Thyroid gland (tissue), 4 donors: ENCODE measurements around the gene CDH23. TPM values are rescaled to one million over a fixed set of nuclear protein-coding genes. Genes with fewer than 3 reads are reported as not detected.

Experiments
- DNase-seq, 2 donors: peaks; one replicate each; pipeline ENCODE4 v3.0.0-alpha.2; 2019
- H3K27ac ChIP-seq, 3 donors: fragments of 200-600 bp; sonication (generic); 1 replicate in 2 of 3; 2 replicates in 1 of 3; pipeline ENCODE4 v1.5.1; 2016 to 2019; ENCODE audit warnings: mild to moderate bottlenecking in 1 of 3, moderate library complexity in 1 of 3
- H3K27me3 ChIP-seq: fragments of 200-600 bp; sonication (generic); one replicate; pipeline ENCODE4 v1.5.1; 2019
- H3K36me3 ChIP-seq, 2 donors: fragments of 200-600 bp; sonication (generic); one replicate each; pipeline ENCODE4 v1.5.1; 2016 to 2019
- H3K4me1 ChIP-seq, 2 donors: fragments of 200-600 bp; sonication (generic); one replicate each; pipeline ENCODE4 v1.5.1; 2017 to 2019
- H3K4me3 ChIP-seq, 3 donors: fragments of 200-600 bp; sonication (generic); replicated peaks in 1 of 3; 1 replicate in 2 of 3; 2 replicates in 1 of 3; pipeline ENCODE4 v1.5.1; 2016; ENCODE audit warnings: mild to moderate bottlenecking in 1 of 3
- H3K9me3 ChIP-seq: fragments of 200-600 bp; sonication (generic); one replicate; pipeline ENCODE4 v1.5.1; 2017
- POLR2A ChIP-seq, 2 donors: fragments of 450-650 bp; IDR thresholded peaks; one replicate each; pipeline ENCODE4 v1.6.1; 2017; ENCODE audit warnings: antibody characterized with exemption in 2 of 2, mild to moderate bottlenecking in 2 of 2, moderate library complexity in 1 of 2
- WGBS, 2 donors: methylation state at CpG; one replicate each; pipeline ENCODE4 v1.1.5; 2017; 5-methylcytosine and 5-hydroxymethylcytosine counted together
- intact Hi-C: fragments of 100-400 bp; cut with DNase I; formaldehyde crosslinking; loops from one replicate; pipeline ENCODE4 v1.15.1; 2023
- total RNA-seq, 4 donors: library from RNA; depleted of rRNA; stranded (reverse); fragments of >200 nt; gene quantifications; one replicate each; pipeline ENCODE4 v1.2.3, GENCODE V29; 2016
- TF ChIP-seq, protein P1 (sequence below), 6 experiments: fragments of 200-600 bp in 3 of 6; fragments of 450-650 bp in 3 of 6; sonication (generic) in 3 of 6; IDR thresholded peaks; one replicate each; pipeline ENCODE4 v1.5.1; 2016 to 2019; ENCODE audit warnings: antibody characterized with exemption in 6 of 6, mild to moderate bottlenecking in 2 of 6, inconsistent platforms in 1 of 6, moderate library complexity in 1 of 6

Gene CDH23
- total RNA-seq, 4 donors from 2014 or later, result 3.0 to 4.2 (median 3.9) TPM

DNA sequence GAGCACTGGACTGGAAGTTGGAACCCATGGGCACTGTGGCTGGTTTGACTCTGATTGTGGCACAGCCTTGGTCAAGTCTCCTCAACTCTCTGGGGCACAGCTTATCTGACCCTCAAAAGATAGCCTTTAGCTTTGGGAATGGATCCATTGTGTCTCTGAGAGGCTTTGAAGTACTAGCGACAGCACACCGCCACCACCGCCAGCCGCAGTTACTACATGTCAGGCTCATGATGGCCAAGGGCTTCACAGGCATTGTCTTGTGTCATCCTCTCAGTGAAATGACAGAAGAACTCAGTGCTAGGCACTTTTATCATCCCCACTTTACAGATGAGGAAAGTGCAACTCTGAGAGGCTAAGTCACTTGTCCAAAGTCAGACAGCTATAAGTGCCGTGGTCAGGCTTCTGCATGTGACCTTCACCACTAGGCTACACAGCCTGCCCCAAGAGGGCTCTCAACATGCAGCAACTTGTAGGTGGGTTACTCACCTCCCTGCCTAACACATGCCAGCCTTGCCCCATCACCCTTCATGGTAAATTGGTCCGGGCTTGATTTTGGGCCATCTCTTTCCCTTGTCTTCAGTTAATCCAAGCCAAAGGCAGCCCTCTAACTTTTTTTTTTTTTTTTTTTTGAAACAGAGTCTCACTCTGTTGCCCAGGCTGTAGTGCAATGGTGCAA is 278.7 kb downstream of the CDH23 start:
- H3K36me3 ChIP-seq, result no peaks in the 10 kb centered on the region
- no peak overlapping the region for H3K27ac ChIP-seq
- 96 to 99% methylated on average over 6 of the region's 6 CpGs for WGBS, 2 donors
- no peaks in the 10 kb centered on the region for H3K9me3 ChIP-seq
- H3K27me3 ChIP-seq, result no peaks in the 10 kb centered on the region
- H3K4me1 ChIP-seq, result peaks cover 0 to 4% of the 10 kb centered on the region in 2 donors
- no peak overlapping the region for H3K4me3 ChIP-seq
- no peak for DNase-seq
- no peak for TF ChIP-seq POLR2A (IDR thresholded peaks at IDR 0.05)
- TF ChIP-seq, protein P1, sequence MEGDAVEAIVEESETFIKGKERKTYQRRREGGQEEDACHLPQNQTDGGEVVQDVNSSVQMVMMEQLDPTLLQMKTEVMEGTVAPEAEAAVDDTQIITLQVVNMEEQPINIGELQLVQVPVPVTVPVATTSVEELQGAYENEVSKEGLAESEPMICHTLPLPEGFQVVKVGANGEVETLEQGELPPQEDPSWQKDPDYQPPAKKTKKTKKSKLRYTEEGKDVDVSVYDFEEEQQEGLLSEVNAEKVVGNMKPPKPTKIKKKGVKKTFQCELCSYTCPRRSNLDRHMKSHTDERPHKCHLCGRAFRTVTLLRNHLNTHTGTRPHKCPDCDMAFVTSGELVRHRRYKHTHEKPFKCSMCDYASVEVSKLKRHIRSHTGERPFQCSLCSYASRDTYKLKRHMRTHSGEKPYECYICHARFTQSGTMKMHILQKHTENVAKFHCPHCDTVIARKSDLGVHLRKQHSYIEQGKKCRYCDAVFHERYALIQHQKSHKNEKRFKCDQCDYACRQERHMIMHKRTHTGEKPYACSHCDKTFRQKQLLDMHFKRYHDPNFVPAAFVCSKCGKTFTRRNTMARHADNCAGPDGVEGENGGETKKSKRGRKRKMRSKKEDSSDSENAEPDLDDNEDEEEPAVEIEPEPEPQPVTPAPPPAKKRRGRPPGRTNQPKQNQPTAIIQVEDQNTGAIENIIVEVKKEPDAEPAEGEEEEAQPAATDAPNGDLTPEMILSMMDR (IDR thresholded peaks at IDR 0.05), result no peak
- intact Hi-C loops, result no loop called here

DNA sequence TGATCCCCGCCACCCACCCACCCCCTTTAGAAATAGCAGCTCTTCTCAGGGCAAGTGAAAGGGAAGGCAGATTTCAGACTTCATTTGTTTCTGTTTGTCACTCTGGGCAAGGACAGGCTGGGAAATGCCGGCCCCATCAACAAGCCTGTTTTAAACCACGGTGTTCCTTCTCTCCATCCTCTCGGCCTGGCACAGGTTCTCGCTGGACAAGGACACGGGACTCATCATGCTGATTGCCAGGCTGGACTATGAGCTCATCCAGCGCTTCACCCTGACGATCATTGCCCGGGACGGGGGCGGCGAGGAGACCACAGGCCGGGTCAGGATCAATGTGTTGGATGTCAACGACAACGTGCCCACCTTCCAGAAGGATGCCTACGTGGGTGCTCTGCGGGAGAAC is 280.5 kb downstream of the CDH23 start:
- H3K4me1 ChIP-seq, result peaks cover 0 to 4% of the 10 kb centered on the region in 2 donors
- H3K4me3 ChIP-seq, result no peak overlapping the region
- DNase-seq, result no peak
- 92 to 94% methylated on average over 14 to 17 of the region's 17 CpGs for WGBS, 2 donors
- TF ChIP-seq POLR2A (IDR thresholded peaks at IDR 0.05), result no peak
- TF ChIP-seq, protein P1 (IDR thresholded peaks at IDR 0.05), result no peak
- H3K36me3 ChIP-seq, result no peaks in the 10 kb centered on the region
- no peaks in the 10 kb centered on the region for H3K27me3 ChIP-seq
- H3K27ac ChIP-seq, result no peak overlapping the region
- intact Hi-C loops, result no loop called here
- H3K9me3 ChIP-seq, result no peaks in the 10 kb centered on the region

DNA sequence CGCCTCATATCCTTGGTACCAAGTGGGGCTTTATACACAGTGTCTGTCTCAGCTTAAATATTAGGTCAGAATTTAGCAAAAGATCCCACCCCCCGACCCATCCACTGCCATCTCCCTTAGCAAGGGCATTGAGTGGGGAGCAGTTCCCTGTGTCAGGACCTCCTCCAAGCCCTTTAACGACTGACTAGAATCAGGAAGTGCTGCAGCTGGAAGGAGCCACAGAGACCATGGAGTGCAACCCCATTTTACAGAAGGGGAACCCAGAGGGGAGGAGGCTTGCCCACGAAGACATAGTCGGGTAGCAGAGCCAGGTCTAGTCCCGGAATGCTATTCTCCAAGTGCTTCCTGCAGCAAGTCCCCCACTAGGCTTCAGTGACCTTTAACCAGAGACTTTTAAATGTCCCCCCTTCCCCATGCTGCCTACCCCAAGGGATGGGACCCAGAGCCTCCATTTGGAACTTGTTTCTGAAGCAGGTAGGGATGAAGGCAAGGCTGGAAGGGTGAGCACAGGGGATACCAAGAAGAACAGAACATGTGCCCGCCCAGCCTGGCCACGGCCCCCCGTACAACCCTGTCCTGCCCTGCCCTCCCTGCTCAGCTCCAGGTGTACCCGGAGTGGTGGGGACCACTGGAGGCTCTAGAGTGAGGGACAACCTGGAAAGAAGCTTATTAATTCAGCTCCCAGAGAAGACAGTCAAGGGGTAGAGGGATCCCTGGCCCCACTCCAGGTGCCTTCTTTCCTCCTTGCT is 281.5 kb downstream of the CDH23 start:
- Histone ChIP-seq H3K9me3 (no peaks in the 10 kb centered on the region), H3K27ac (no peak overlapping the region), H3K27me3 (no peaks in the 10 kb centered on the region), H3K36me3 (no peaks in the 10 kb centered on the region), H3K4me1 (peaks cover 0 to 4% of the 10 kb centered on the region in 2 donors), H3K4me3 (no peak overlapping the region)
- 71 to 87% methylated on average over 8 to 10 of the region's 10 CpGs for WGBS, 2 donors
- no peak for DNase-seq
- intact Hi-C loops, result no loop called here
- TF ChIP-seq POLR2A (IDR thresholded peaks at IDR 0.05), result no peak
- TF ChIP-seq, protein P1 (IDR thresholded peaks at IDR 0.05), result no peak

DNA sequence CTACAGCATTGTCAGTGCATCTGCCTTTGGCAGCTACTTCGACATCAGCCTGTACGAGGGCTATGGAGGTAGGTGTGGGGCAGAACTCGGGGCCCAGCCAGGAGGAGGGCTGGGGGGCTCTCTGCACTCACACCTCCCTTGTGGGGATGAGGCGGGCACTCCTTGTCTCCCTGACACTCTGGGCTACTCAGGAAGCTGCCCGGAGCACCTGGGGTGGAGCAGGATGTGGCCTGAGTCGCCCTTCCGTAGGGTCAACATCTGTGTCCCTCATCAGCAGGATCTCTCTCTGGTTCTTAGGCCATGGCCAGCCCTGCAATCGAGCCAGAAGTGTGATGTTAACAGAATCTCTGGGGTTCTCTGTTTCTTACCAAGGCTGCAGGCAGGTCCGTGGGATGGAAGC is 282.7 kb downstream of the CDH23 start:
- Histone ChIP-seq H3K4me1 (peaks cover 0 to 4% of the 10 kb centered on the region in 2 donors), H3K9me3 (no peaks in the 10 kb centered on the region), H3K36me3 (no peaks in the 10 kb centered on the region), H3K27ac (no peak overlapping the region), H3K27me3 (no peaks in the 10 kb centered on the region), H3K4me3 (no peak overlapping the region)
- 68 to 78% methylated on average over 6 to 9 of the region's 9 CpGs for WGBS, 2 donors
- TF ChIP-seq, protein P1 (IDR thresholded peaks at IDR 0.05), result no peak
- TF ChIP-seq POLR2A (IDR thresholded peaks at IDR 0.05), result no peak
- intact Hi-C loops, result no loop called here
- DNase-seq, result no peak

DNA sequence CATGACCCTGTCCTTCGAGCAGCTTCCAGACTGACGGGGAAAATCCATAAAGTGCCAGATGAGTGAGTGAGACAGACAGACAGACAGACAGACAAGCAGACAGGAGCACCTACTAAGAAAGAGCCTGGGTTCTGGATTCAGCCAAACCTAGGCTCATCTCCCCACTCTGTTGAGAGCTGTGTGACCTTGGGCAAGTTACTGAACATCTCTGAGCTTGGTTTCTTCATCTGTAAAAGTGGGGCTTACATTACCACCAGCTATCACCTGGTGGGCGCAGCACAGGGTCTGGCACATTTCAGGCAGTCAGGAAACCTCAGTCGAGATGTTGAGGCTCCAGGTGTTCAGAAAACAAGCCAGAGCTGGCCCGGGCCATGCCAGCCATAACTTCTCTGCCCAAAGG is 285.3 kb downstream of the CDH23 start:
- Histone ChIP-seq H3K36me3 (no peaks in the 10 kb centered on the region), H3K27me3 (no peaks in the 10 kb centered on the region), H3K4me3 (no peak overlapping the region), H3K27ac (no peak overlapping the region), H3K9me3 (no peaks in the 10 kb centered on the region), H3K4me1 (peaks cover 0 to 4% of the 10 kb centered on the region in 2 donors)
- 86 to 89% methylated on average over 3 to 5 of the region's 5 CpGs for WGBS, 2 donors
- no peak for TF ChIP-seq POLR2A (IDR thresholded peaks at IDR 0.05)
- TF ChIP-seq, protein P1 (IDR thresholded peaks at IDR 0.05), result no peak
- DNase-seq, result no peak
- intact Hi-C loops, result no loop called here
